IPS-NIHi7 (cell line): ENCODE results near the gene RNF32.
A peak's percentile ranks its signal among the peaks of the same experiment; 100 is the strongest.

Experiments used
- DNase-seq: peaks from one replicate; pipeline ENCODE4 v3.0.0; 2012; ENCODE audit warnings: mixed read lengths; ENCODE audit errors: extremely low spot score

Gene RNF32

GRCh38 chr7:156640257-156640948 lies at the start of gene RNF32:
Gene RNF32 (plus strand): TSS chr7:156640774. CDS start chr7:156643878, 3,104 bp downstream.
- peak; percentile 99 for DNase-seq

- DNase-seq: no peak
Observed at GRCh38 chr7:156592155-156592884, 48.3 kb upstream of the RNF32 start.

- no peak for DNase-seq
Observed at GRCh38 chr7:156594283-156595080, 46.1 kb upstream of the RNF32 start.

- DNase-seq: no peak
Observed at GRCh38 chr7:156600496-156600895, 40.1 kb upstream of the RNF32 start.

GRCh38 chr7:156602283-156602682 lies 38.3 kb upstream of the RNF32 start:
- DNase-seq: no peak

GRCh38 chr7:156603011-156603410 lies 37.6 kb upstream of the RNF32 start:
- no peak for DNase-seq

- no peak for DNase-seq
Observed at GRCh38 chr7:156603629-156604028, 36.9 kb upstream of the RNF32 start.

GRCh38 chr7:156604311-156604710 lies 36.3 kb upstream of the RNF32 start:
- peak; percentile 66 for DNase-seq

GRCh38 chr7:156604836-156605695 lies 35.5 kb upstream of the RNF32 start:
- DNase-seq: no peak

GRCh38 chr7:156606135-156606534 lies 34.4 kb upstream of the RNF32 start:
- no peak for DNase-seq

GRCh38 chr7:156606691-156607331 lies 33.8 kb upstream of the RNF32 start:
- no peak for DNase-seq

- no peak for DNase-seq
Observed at GRCh38 chr7:156607332-156608172, 33.0 kb upstream of the RNF32 start.

- no peak for DNase-seq
Observed at GRCh38 chr7:156608173-156608478, 32.4 kb upstream of the RNF32 start.

GRCh38 chr7:156609010-156609877 lies 31.3 kb upstream of the RNF32 start:
- DNase-seq: no peak

- no peak for DNase-seq
Observed at GRCh38 chr7:156610130-156610529, 30.4 kb upstream of the RNF32 start.

GRCh38 chr7:156610601-156611000 lies 30.0 kb upstream of the RNF32 start:
- DNase-seq: no peak

- no peak for DNase-seq
Observed at GRCh38 chr7:156611014-156612010, 29.3 kb upstream of the RNF32 start.

- no peak for DNase-seq
Observed at GRCh38 chr7:156612930-156613329, 27.6 kb upstream of the RNF32 start.
